SK-N-SH (cell line): ENCODE measurements around the gene KRT72.

Experiments used
- ELF1 ChIP-seq: IDR thresholded peaks from 2 replicates; pipeline ENCODE4 v1.4.0; 2012
- FOXJ3 ChIP-seq: sonication (generic); formaldehyde crosslinking; IDR thresholded peaks from 2 replicates; pipeline ENCODE4 v1.5.1; 2020; ENCODE audit warnings: mild to moderate bottlenecking, missing genetic modification reagents
- POLR2AphosphoS5 ChIP-seq: IDR thresholded peaks from 2 replicates; pipeline ENCODE4 v1.6.1; 2012; ENCODE audit warnings: low read depth, low read length
- TAF1 ChIP-seq: IDR thresholded peaks from 2 replicates; pipeline ENCODE4 v1.6.1; 2012; ENCODE audit warnings: low read depth, mild to moderate bottlenecking, low read length, moderate library complexity, borderline replicate concordance
- YY1 ChIP-seq: IDR thresholded peaks from 2 replicates; pipeline ENCODE4 v1.4.0; 2012; ENCODE audit warnings: low read depth, mild to moderate bottlenecking
- TF ChIP-seq, protein P1 (sequence below): fragments of 200-600 bp; sonication (generic); IDR thresholded peaks from 2 replicates; pipeline ENCODE4 v1.6.1; 2017; ENCODE audit warnings: antibody characterized with exemption, mild to moderate bottlenecking, moderate library complexity
- TF ChIP-seq, protein P2 (sequence below): IDR thresholded peaks from 2 replicates; pipeline ENCODE4 v1.6.1; 2012; ENCODE audit warnings: mild to moderate bottlenecking, low read depth, low read length, moderate library complexity
- TF ChIP-seq, protein P3 (sequence below): IDR thresholded peaks from 2 replicates; pipeline ENCODE4; 2012
- TF ChIP-seq, protein P4 (sequence below): IDR thresholded peaks from 2 replicates; pipeline ENCODE4 v1.4.0; 2012; ENCODE audit warnings: low read depth, borderline replicate concordance

DNA sequence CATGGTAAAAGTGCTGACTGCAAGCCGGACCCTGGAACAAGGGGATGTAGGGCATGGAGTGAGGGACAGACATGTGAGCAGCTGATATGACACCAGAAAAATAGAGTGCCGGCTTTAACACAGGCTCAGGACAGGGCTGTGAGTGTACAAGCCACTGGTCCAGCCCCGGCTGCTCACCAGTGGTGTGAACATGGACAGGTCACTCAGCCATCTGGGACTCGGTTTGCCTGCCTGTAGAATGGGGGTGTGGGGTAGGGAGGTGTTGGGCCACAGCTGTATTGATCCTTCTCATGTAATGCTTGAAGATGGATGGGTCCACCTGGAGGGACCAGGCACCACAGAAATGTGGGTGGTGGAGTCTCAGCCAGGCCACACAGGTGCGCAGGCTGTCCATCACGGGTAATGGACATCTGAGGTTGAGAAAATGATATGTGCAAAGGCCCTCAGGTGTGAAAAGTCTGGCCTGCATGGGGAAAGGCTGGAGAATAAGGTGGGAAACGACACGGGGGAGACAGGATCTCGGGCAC lies 17.0 kb downstream of the KRT72 start:
- TF ChIP-seq, protein P1, sequence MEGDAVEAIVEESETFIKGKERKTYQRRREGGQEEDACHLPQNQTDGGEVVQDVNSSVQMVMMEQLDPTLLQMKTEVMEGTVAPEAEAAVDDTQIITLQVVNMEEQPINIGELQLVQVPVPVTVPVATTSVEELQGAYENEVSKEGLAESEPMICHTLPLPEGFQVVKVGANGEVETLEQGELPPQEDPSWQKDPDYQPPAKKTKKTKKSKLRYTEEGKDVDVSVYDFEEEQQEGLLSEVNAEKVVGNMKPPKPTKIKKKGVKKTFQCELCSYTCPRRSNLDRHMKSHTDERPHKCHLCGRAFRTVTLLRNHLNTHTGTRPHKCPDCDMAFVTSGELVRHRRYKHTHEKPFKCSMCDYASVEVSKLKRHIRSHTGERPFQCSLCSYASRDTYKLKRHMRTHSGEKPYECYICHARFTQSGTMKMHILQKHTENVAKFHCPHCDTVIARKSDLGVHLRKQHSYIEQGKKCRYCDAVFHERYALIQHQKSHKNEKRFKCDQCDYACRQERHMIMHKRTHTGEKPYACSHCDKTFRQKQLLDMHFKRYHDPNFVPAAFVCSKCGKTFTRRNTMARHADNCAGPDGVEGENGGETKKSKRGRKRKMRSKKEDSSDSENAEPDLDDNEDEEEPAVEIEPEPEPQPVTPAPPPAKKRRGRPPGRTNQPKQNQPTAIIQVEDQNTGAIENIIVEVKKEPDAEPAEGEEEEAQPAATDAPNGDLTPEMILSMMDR = no peak
- TF ChIP-seq, protein P2, sequence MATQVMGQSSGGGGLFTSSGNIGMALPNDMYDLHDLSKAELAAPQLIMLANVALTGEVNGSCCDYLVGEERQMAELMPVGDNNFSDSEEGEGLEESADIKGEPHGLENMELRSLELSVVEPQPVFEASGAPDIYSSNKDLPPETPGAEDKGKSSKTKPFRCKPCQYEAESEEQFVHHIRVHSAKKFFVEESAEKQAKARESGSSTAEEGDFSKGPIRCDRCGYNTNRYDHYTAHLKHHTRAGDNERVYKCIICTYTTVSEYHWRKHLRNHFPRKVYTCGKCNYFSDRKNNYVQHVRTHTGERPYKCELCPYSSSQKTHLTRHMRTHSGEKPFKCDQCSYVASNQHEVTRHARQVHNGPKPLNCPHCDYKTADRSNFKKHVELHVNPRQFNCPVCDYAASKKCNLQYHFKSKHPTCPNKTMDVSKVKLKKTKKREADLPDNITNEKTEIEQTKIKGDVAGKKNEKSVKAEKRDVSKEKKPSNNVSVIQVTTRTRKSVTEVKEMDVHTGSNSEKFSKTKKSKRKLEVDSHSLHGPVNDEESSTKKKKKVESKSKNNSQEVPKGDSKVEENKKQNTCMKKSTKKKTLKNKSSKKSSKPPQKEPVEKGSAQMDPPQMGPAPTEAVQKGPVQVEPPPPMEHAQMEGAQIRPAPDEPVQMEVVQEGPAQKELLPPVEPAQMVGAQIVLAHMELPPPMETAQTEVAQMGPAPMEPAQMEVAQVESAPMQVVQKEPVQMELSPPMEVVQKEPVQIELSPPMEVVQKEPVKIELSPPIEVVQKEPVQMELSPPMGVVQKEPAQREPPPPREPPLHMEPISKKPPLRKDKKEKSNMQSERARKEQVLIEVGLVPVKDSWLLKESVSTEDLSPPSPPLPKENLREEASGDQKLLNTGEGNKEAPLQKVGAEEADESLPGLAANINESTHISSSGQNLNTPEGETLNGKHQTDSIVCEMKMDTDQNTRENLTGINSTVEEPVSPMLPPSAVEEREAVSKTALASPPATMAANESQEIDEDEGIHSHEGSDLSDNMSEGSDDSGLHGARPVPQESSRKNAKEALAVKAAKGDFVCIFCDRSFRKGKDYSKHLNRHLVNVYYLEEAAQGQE = no peak
- TF ChIP-seq POLR2AphosphoS5 = no peak
- no peak for TF ChIP-seq YY1
- no peak for TF ChIP-seq TAF1
- no peak for TF ChIP-seq ELF1
- TF ChIP-seq, protein P3, sequence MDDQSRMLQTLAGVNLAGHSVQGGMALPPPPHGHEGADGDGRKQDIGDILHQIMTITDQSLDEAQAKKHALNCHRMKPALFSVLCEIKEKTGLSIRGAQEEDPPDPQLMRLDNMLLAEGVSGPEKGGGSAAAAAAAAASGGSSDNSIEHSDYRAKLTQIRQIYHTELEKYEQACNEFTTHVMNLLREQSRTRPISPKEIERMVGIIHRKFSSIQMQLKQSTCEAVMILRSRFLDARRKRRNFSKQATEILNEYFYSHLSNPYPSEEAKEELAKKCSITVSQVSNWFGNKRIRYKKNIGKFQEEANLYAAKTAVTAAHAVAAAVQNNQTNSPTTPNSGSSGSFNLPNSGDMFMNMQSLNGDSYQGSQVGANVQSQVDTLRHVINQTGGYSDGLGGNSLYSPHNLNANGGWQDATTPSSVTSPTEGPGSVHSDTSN = no peak
- TF ChIP-seq FOXJ3 (CRISPR knock-in tag) = no peak
- TF ChIP-seq, protein P4, sequence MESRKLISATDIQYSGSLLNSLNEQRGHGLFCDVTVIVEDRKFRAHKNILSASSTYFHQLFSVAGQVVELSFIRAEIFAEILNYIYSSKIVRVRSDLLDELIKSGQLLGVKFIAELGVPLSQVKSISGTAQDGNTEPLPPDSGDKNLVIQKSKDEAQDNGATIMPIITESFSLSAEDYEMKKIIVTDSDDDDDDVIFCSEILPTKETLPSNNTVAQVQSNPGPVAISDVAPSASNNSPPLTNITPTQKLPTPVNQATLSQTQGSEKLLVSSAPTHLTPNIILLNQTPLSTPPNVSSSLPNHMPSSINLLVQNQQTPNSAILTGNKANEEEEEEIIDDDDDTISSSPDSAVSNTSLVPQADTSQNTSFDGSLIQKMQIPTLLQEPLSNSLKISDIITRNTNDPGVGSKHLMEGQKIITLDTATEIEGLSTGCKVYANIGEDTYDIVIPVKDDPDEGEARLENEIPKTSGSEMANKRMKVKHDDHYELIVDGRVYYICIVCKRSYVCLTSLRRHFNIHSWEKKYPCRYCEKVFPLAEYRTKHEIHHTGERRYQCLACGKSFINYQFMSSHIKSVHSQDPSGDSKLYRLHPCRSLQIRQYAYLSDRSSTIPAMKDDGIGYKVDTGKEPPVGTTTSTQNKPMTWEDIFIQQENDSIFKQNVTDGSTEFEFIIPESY = no peak
